Inflammatory macrophage treated with lipopolysaccharide for 1 hour (primary cell): ENCODE measurements around the gene CD74.

ENCODE experiments used
- DNase-seq, 2 donors: peaks; one replicate each; pipeline ENCODE4 v3.0.0-alpha.2; 2020 to 2022

CD74 gene

DNA sequence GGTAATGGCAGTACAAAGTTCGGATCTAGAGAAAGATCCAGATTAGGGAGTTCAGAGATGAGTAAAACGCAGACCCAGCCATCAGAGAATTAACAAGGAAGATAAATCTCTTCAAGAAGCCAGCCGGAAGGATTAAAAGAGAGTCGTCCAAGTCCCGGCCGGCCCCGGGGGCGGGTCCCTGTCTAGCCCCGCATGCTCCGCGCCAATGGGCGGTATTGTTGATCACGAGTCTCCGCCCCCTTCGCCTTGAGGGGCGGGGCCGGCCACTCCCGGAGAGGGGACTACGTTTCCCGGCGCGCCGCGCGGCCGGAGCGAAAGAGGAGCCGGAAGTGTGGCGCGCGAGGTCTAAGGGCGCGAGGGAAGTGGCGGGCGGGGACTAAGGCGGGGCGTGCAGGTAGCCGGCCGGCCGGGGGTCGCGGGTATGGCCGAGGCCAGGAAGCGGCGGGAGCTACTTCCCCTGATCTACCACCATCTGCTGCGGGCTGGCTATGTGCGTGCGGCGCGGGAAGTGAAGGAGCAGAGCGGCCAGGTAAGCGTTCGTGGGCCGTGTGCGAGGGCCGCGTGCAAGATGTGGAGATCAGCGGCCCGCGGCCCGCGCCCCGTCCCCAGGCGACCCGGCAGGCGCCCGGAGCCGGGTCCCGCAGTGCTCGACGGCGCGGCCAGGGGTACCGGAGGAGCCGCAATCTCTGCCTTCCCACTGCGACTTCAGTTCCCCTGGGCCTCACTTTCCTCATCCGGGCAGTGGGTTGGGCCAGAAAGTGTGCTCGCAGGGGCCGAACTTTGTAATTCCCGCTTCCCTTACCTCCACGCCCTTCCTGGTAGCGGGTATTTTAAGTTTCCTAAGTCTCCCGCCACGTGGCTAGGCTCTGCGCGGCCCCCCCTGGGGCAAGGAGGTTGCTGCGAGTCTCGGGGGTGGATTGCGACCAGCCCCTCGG, 55.1 kb downstream of the CD74 start, which contains the start of gene TCOF1:
TSS of gene TCOF1 (plus strand) at position 372 of the 935 bp plus-strand sequence. CDS start at position 422, 50 bp downstream.
- peak; percentile 95 to 99 for DNase-seq

- no peak for DNase-seq
These were observed 56.0 kb downstream of the CD74 start for GRCh38 chr5:150356575-150357294.

DNA sequence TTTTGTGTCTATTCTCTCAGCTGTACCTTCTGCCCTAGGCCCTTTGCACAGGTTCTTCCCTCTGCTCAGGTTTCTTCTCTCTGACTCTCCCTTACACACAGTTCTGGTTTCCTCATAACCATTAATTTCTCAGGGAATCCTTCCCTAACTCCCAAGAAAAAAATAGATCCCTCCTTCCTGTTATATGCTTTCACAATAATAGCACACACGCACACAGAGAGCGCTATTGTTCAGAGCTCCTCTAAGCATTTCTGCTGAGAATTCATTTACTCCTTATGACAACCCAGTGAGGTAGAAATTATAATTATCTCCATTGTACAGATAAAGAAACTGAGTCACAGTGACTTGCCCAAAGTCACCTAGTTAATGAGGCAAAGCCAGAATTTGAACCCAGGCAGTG, 56.9 kb downstream of the CD74 start:
- DNase-seq, result no peak

DNA sequence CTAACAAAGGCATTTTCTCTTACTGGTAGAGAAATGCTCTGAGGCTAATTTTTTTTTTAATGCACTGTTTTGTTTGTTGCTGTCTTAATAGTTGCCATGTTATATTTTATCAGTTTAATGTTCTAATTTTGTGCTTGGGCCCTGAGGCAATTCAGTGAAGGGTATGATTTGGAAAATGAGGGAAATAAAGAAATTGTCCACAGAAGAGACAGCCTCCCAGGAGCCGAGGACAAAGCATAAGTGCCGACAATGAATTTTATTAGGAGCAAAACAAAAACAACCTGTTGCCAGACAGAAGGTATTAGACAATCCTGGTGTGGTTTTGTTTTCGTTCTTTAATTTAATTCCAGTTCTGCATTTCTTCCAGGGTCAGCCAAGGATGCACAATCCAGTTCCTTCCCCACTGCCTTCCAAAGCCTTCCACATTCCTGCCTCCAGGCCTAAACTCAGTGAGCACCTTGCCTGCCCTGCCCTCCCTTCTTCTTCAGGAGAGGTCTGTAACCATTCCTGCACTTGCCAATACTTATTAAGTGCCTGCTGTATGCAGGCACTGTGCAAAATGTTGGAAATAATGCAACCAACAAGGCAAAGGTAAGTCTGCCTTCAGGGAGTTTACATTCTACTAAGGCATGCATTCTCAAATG, 59.6 kb downstream of the CD74 start:
- DNase-seq, result peak in 1 of 2 donors; percentile 19

DNA sequence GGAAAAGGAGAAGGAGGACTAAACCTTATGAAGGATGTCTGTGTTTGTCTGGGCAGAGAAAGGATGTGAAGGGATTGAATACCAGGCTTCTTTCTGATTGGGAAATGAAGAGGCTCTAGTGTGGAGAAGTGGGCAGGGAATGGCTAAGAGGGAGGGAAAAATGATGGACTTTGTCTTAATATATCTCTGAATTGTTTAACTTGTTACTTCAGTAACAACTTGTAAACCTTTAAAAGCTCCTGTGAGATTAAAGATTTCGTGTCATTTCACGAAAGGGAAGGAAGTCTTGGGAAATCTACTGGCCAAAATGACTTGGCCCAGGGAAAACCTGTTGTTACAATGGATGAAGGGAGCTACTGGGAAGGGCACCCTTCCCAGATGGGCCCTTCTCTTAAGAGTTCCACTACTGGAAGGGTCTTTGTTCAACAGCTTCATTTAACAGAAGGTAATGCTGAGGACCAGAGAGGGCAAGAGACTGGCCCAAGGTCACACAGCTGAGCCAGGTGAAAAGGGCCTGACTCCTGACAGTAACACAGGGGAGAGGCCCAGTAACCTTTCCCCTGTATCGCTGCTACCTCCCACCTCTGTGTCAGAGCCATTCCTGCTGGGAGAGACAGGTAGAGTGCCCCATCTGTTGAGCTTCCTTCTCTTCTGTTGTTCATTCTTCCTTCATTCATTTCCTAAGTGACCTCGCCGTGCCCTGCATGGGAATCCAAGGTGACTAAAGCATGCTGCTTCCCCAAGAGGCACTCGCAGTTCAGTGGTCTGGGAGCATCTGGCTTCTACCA, 60.3 kb downstream of the CD74 start:
- DNase-seq, result peak in 1 of 2 donors; percentile 26
